Caco-2 (cell line): ENCODE measurements around the gene NHERF2. TPM values are rescaled to one million over a fixed set of nuclear protein-coding genes. Genes with fewer than 3 reads are reported as not detected.
"Not testable (repeated sequence)": the region's sequence is repeated elsewhere in the genome, so short reads cannot be mapped to it uniquely, and the experiment has no call there.

Experiments used
- BruUV-seq: library from RNA; stranded (reverse); fragments of 400-500 nt; replicated peaks from 2 replicates; lab custom pipeline; 2021; lab: Mats Ljungman, UMichigan
- CTCF ChIA-PET: fragments of 300-600 bp; sonication (Branson Sonifier 250); formaldehyde crosslinking; loops from one replicate; lab custom pipeline; 2022; ENCODE audit warnings: antibody characterized with exemption; lab: Charles Lee
- POLR2A ChIA-PET: fragments of 300-600 bp; sonication (Branson Sonifier 250); formaldehyde crosslinking; loops from one replicate; lab custom pipeline; 2022; ENCODE audit warnings: antibody characterized with exemption; lab: Charles Lee
- DNase-seq, 2 experiments: peaks; one replicate each; pipeline versions ENCODE4 v3.0.0 to v3.0.0-alpha.2; 2020 to 2022
- H3K27me3 ChIP-seq: replicated peaks from 2 replicates; pipeline ENCODE4 v1.6.0; 2011; ENCODE audit warnings: low read length; ENCODE audit not compliant: control insufficient read depth, insufficient read depth
- H3K36me3 ChIP-seq: 2 replicates; pipeline ENCODE4 v1.5.1; 2011; ENCODE audit warnings: low read length; ENCODE audit not compliant: control insufficient read depth, insufficient read depth
- H3K4me1 ChIP-seq: fragments of 250-450 bp; sonication (Bioruptor Pico); 2 replicates; pipeline ENCODE4 v1.5.1; 2020; ENCODE audit warnings: mild to moderate bottlenecking
- H3K4me3 ChIP-seq: 2 replicates; pipeline ENCODE4 v1.5.1; 2011; ENCODE audit warnings: low read depth, mild to moderate bottlenecking, control low read depth, low read length
- H3K9me3 ChIP-seq: fragments of 250-450 bp; sonication (Bioruptor Pico); 2 replicates; pipeline ENCODE4 v1.5.1; 2020; ENCODE audit warnings: mild to moderate bottlenecking, moderate library complexity
- H3K27ac Mint-ChIP-seq: one replicate; pipeline ENCODE4 v1.8.0; 2022; ENCODE audit warnings: mixed read lengths; ENCODE audit not compliant: unreplicated experiment
- H3K27me3 Mint-ChIP-seq: one replicate; pipeline ENCODE4 v1.8.0; 2022; ENCODE audit warnings: mixed read lengths; ENCODE audit not compliant: insufficient read depth, unreplicated experiment
- H3K36me3 Mint-ChIP-seq: one replicate; pipeline ENCODE4 v1.8.0; 2022; ENCODE audit warnings: mild to moderate bottlenecking, mixed read lengths; ENCODE audit not compliant: insufficient read depth, unreplicated experiment
- H3K4me1 Mint-ChIP-seq: one replicate; pipeline ENCODE4 v1.8.0; 2022; ENCODE audit warnings: low read depth, mixed read lengths; ENCODE audit not compliant: unreplicated experiment
- H3K4me3 Mint-ChIP-seq: one replicate; pipeline ENCODE4 v1.8.0; 2022; ENCODE audit warnings: mild to moderate bottlenecking, moderate library complexity, mixed read lengths; ENCODE audit not compliant: unreplicated experiment
- H3K9me3 Mint-ChIP-seq: one replicate; pipeline ENCODE4 v1.8.0; 2022; ENCODE audit warnings: mixed read lengths; ENCODE audit not compliant: unreplicated experiment
- intact Hi-C: fragments of 100-400 bp; cut with micrococcal nuclease; formaldehyde crosslinking; loops from one replicate; pipeline ENCODE4 v1.10.0; 2022; ENCODE audit not compliant: unreplicated experiment
- total RNA-seq: library from RNA; stranded (reverse); gene quantifications from 2 replicates; pipeline ENCODE4 v1.2.3, GENCODE V29; 2022
- TF ChIP-seq, protein P1 (sequence below), 2 experiments: fragments of 200-600 bp in 1 of 2; IDR thresholded peaks; 1 replicate in 1 of 2; 2 replicates in 1 of 2; pipeline versions ENCODE4 v1.5.1 to v1.8.0; 2011 to 2022; ENCODE audit warnings: antibody characterized with exemption in 1 of 2, control low read depth in 1 of 2, inconsistent platforms in 1 of 2, low read depth in 1 of 2, low read length in 1 of 2, mild to moderate bottlenecking in 1 of 2, moderate library complexity in 1 of 2; ENCODE audit not compliant: insufficient read depth in 1 of 2, severe bottlenecking in 1 of 2, unreplicated experiment in 1 of 2

Gene NHERF2
- total RNA-seq, 1 experiment from 2014 or later = 26.6 TPM

DNA sequence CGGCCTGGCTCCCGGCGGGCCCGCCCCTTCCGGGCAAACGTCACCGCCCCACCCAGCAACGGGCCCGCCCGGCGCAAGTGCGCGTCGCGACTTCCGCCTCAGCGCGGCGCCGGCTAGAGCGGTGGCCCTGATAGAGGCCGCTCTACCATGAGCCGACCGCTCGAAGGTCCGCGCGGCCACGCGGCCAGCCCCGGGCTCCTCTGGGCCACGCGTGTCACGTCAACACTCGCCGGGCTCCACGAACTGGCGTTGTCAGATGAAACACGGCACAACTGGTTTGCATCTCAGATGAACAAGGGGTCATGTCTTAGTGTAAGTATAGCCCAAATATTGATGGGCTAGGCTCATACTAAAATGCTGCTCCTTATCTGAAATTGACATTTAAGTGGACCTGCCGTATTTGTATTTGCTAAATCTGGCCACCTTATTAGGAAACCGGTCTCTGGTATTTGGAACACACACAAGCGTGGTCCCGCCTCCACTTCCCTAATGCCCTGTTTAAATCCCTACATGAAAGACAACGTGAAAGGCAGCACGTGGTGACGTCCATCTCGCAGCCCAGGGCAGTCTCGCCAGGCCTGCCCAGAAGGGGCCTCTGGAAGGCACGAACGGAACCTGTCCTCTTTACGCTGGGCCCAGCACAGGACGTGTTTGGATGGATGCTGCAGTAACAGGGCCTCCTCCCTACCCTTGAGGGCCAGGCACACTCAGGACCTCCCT is 16.8 kb upstream of the NHERF2 start, which contains the start of gene ZNF598:
ZNF598 (minus strand) TSS at position 31 of the 720 bp plus-strand sequence.
- H3K4me3 Mint-ChIP-seq = peak within 1 kb of the TSS; percentile 82
- H3K27me3 Mint-ChIP-seq = no peaks in the 10 kb centered on the region
- Histone ChIP-seq H3K9me3 (no peaks in the 10 kb centered on the region), H3K4me1 (peaks cover 16% of the 10 kb centered on the region), H3K4me3 (peak within 1 kb of the TSS; percentile 77), H3K36me3 (no peaks in the 10 kb centered on the region; the same call in 1 of the 2 replicates), H3K27me3 (no peaks in the 10 kb centered on the region)
- peaks cover 22% of the 10 kb centered on the region for H3K36me3 Mint-ChIP-seq
- H3K4me1 Mint-ChIP-seq = peaks cover 5% of the 10 kb centered on the region
- H3K9me3 Mint-ChIP-seq = no peaks in the 10 kb centered on the region
- peak within 1 kb of the TSS; percentile 85 for H3K27ac Mint-ChIP-seq
- POLR2A ChIA-PET = interaction anchor here (1.9 kb wide), 1 partner anchor 146 kb away, joined by 16 read pairs; the partner anchor contains the start of gene TRAF7
- CTCF ChIA-PET = no interaction called here
- intact Hi-C loops = no loop called here
- TF ChIP-seq, protein P1, sequence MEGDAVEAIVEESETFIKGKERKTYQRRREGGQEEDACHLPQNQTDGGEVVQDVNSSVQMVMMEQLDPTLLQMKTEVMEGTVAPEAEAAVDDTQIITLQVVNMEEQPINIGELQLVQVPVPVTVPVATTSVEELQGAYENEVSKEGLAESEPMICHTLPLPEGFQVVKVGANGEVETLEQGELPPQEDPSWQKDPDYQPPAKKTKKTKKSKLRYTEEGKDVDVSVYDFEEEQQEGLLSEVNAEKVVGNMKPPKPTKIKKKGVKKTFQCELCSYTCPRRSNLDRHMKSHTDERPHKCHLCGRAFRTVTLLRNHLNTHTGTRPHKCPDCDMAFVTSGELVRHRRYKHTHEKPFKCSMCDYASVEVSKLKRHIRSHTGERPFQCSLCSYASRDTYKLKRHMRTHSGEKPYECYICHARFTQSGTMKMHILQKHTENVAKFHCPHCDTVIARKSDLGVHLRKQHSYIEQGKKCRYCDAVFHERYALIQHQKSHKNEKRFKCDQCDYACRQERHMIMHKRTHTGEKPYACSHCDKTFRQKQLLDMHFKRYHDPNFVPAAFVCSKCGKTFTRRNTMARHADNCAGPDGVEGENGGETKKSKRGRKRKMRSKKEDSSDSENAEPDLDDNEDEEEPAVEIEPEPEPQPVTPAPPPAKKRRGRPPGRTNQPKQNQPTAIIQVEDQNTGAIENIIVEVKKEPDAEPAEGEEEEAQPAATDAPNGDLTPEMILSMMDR (IDR thresholded peaks at IDR 0.05; ENCODE audit: insufficient read depth in 1 of 2, low read depth in 1 of 2, low read length in 1 of 2, severe bottlenecking in 1 of 2, unreplicated experiment in 1 of 2) = no peak
- peak; percentile 68 to 88 for DNase-seq
- BruUV-seq = TSS peak; percentile 98

DNA sequence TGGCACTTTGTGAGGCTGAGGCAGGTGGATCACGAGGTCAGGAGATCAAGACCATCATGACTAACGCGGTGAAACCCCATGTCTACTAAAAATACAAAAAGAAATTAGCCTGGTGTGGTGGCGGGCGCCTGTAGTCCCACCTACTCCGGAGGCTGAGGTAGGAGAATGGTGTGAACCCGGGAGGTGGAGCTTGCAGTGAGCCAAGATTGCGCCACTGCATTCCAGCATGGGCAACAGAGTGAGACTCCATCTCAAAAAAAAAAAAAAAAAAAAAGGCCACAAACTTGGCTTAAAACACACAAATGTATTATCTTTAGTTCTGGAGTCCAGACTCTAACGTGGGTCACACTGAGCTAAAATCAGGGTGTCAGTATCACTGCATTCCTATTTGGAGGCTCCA is 15.0 kb upstream of the NHERF2 start:
- H3K36me3 ChIP-seq, BruUV-seq, H3K4me3 ChIP-seq, H3K27ac Mint-ChIP-seq, intact Hi-C loops, DNase-seq, H3K27me3 ChIP-seq, H3K4me1 Mint-ChIP-seq, H3K9me3 Mint-ChIP-seq, H3K9me3 ChIP-seq, H3K27me3 Mint-ChIP-seq, H3K4me3 Mint-ChIP-seq, POLR2A ChIA-PET: not testable (repeated sequence)
- CTCF ChIA-PET = interaction anchor here (1.4 kb wide), 1 partner anchor 11 kb away, joined by 3 read pairs; no protein-coding TSS in a partner anchor
- peaks cover 11% of the 10 kb centered on the region for H3K36me3 Mint-ChIP-seq
- peaks cover 27% of the 10 kb centered on the region for H3K4me1 ChIP-seq

DNA sequence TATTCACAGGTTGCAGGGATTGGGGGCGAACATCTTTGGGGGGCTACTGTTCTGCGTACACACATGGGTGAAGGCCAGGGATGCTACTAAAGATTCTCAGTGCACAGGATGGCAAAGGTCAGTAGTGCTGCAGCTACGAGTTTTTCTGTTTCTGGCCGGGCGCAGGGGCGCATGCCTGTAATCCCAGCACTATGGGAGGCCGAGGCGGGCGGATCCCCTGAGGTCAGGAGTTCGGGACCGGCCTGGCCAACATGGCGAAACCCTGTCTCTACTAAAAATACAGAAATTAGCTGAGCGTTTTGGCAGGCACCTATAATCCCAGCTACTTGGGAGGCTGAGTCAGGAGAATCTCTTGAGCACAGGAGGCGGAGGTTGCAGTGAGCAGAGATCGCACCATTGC is 13.2 kb upstream of the NHERF2 start:
- H3K27ac Mint-ChIP-seq = no peak overlapping the region
- POLR2A ChIA-PET = no interaction called here

More for the DNA sequence above, 13.2 kb upstream of the NHERF2 start:
- no peaks in the 10 kb centered on the region for H3K9me3 ChIP-seq
- Mint-ChIP-seq H3K36me3 (no peaks in the 10 kb centered on the region), H3K4me1 (no peaks in the 10 kb centered on the region), H3K9me3 (no peaks in the 10 kb centered on the region), H3K4me3 (no peak overlapping the region), H3K27me3 (no peaks in the 10 kb centered on the region)
- DNase-seq = no peak
- BruUV-seq = no TSS peak
- no peaks in the 10 kb centered on the region for H3K36me3 ChIP-seq
- CTCF ChIA-PET = no interaction called here
- TF ChIP-seq, protein P1 (IDR thresholded peaks at IDR 0.05; ENCODE audit: insufficient read depth in 1 of 2, low read depth in 1 of 2, low read length in 1 of 2, severe bottlenecking in 1 of 2, unreplicated experiment in 1 of 2) = no peak
- H3K4me1 ChIP-seq = peaks cover 13% of the 10 kb centered on the region
- no peak overlapping the region for H3K4me3 ChIP-seq
- intact Hi-C loops = no loop called here
- H3K27me3 ChIP-seq = no peaks in the 10 kb centered on the region
